Measurements from ENCODE around the gene ARID5B.
A peak's percentile ranks its signal among the peaks of the same experiment; 100 is the strongest.

Gene ARID5B

GRCh38 chr10:62034096-62034640, 132.7 kb downstream of the ARID5B start:
- TF ChIP-seq CTCF (conservative IDR thresholded peaks at IDR 0.05), result no peak
- H3K27ac ChIP-seq, result peak overlapping the region; percentile 84

- TF ChIP-seq CTCF (conservative IDR thresholded peaks at IDR 0.05), result no peak
- peak overlapping the region; percentile 84 for H3K27ac ChIP-seq
Observed at GRCh38 chr10:62036186-62037081, 134.9 kb downstream of the ARID5B start.

GRCh38 chr10:62037166-62037831, 135.8 kb downstream of the ARID5B start:
- H3K27ac ChIP-seq, result peak overlapping the region; percentile 84
- TF ChIP-seq CTCF (conservative IDR thresholded peaks at IDR 0.05), result no peak

DNA sequence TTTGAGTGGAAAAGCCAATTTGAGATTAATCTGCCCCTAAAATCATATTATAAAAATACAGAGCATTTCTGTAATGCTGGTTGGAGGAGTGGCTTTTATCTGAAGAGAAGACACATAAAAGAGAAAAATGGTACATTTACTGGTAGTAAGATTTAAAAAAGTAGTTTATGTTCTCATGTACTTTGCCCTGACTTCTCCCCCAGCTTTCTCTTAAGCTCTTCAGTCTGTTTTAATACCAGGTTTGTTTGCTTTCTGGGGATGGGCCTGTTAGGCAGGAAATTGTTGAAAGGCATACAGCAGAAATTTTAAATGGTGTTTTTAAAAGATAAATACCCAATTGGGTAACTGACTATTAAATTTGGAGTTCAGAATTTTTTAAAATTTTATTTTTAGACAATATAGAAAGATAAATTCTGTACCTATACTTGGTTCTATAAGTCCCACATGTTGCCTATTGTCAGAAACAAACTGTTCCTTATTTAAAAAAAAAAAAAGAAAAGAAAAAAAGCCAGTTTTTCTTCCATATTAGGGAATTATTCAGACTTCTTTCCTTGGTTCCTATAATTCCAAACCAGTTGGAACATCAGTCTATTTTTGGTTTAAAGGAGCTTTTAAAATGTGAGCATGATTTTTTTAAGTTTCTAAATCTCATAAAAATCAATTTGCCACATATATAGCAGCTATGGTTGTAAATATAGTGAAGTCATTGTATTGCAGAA, 136.6 kb downstream of the ARID5B start:
- TF ChIP-seq CTCF (conservative IDR thresholded peaks at IDR 0.05), result no peak
- peak overlapping the region; percentile 84 for H3K27ac ChIP-seq

GRCh38 chr10:62038609-62039190, 137.2 kb downstream of the ARID5B start:
- peak; percentile 86 for TF ChIP-seq CTCF (conservative IDR thresholded peaks at IDR 0.05)
- H3K27ac ChIP-seq, result peak overlapping the region; percentile 84

- H3K27ac ChIP-seq, result no peak overlapping the region
- no peak for TF ChIP-seq CTCF (conservative IDR thresholded peaks at IDR 0.05)
Observed at GRCh38 chr10:62039954-62040353, 138.5 kb downstream of the ARID5B start.

Measured in VCaP (cell line).